Transverse colon (tissue), 4 donors: ENCODE results near the gene PRKAR1A. TPM values are rescaled to one million over a fixed set of nuclear protein-coding genes. Genes with fewer than 3 reads are reported as not detected.

Source experiments
- DNase-seq: peaks from one replicate; pipeline ENCODE4 v3.0.0-alpha.2; 2019
- H3K27ac ChIP-seq, 4 donors: fragments of 200-600 bp; sonication (generic); 2 replicates each; pipeline ENCODE4 v1.5.1; 2016 to 2018; ENCODE audit warnings: inconsistent platforms in 4 of 4
- H3K27me3 ChIP-seq: fragments of 200-600 bp; sonication (generic); 2 replicates; pipeline ENCODE4 v1.5.1; 2017; ENCODE audit warnings: inconsistent platforms
- H3K36me3 ChIP-seq, 4 donors: fragments of 200-600 bp; sonication (generic); 2 replicates each; pipeline ENCODE4 v1.5.1; 2017 to 2019; ENCODE audit warnings: inconsistent platforms in 4 of 4
- H3K4me1 ChIP-seq, 4 donors: fragments of 200-600 bp; sonication (generic); 2 replicates each; pipeline ENCODE4 v1.5.1; 2017 to 2020; ENCODE audit warnings: inconsistent platforms in 4 of 4
- H3K4me3 ChIP-seq, 4 donors: fragments of 200-600 bp; sonication (generic); 1 replicate in 1 of 4; 2 replicates in 3 of 4; pipeline versions ENCODE4 v1.5.1 to v1.6.1; 2017 to 2019; ENCODE audit warnings: inconsistent platforms in 4 of 4
- H3K9me3 ChIP-seq, 2 donors: fragments of 200-600 bp; sonication (generic); 2 replicates each; pipeline ENCODE4 v1.5.1; 2017 to 2019; ENCODE audit warnings: inconsistent platforms in 2 of 2
- EP300 ChIP-seq: sonication (generic); formaldehyde crosslinking; IDR thresholded peaks from one replicate; pipeline ENCODE4 v1.6.1; 2017; ENCODE audit warnings: antibody characterized with exemption, low read depth
- POLR2A ChIP-seq: fragments of 450-650 bp; IDR thresholded peaks from one replicate; pipeline ENCODE4 v1.6.1; 2016; ENCODE audit warnings: antibody characterized with exemption, mild to moderate bottlenecking, moderate library complexity
- POLR2AphosphoS5 ChIP-seq, 3 donors: sonication (generic); formaldehyde crosslinking; IDR thresholded peaks; one replicate each; pipeline ENCODE4 v1.6.1; 2016; ENCODE audit warnings: antibody characterized with exemption in 3 of 3
- WGBS, 2 donors: methylation state at CpG; one replicate each; pipeline ENCODE4 v1.1.5; 2018; ENCODE audit warnings: low coverage in 1 of 2; 5-methylcytosine and 5-hydroxymethylcytosine counted together
- in situ Hi-C, 4 donors: fragments of 200-750 bp; cut with MboI; loops; one replicate each; pipeline versions ENCODE4 v1.15.0 to v1.15.1; 2017; ENCODE audit warnings: low sequenced_read_pairs in 3 of 4, low pct_ligation_motif_present in 1 of 4, low pct_unique_long_range_greater_than_20kb in 1 of 4
- intact Hi-C: fragments of 100-400 bp; cut with DNase I; formaldehyde crosslinking; loops from one replicate; pipeline ENCODE4 v1.15.1; 2023; ENCODE audit warnings: low total_unique reads
- total RNA-seq, 4 donors: library from RNA; depleted of rRNA; stranded (reverse); fragments of >200 nt; gene quantifications; one replicate each; pipeline ENCODE4 v1.1.0, GENCODE V29; 2016
- TF ChIP-seq, protein P1 (sequence below), 5 experiments: fragments of 200-600 bp in 3 of 5; fragments of 450-650 bp in 2 of 5; sonication (generic) in 3 of 5; IDR thresholded peaks; 1 replicate in 2 of 5; 2 replicates in 3 of 5; pipeline ENCODE4 v1.5.1; 2016 to 2017; ENCODE audit warnings: antibody characterized with exemption in 5 of 5, inconsistent platforms in 3 of 5, mild to moderate bottlenecking in 2 of 5, moderate library complexity in 1 of 5

The PRKAR1A gene
- total RNA-seq, 4 donors from 2014 or later = 93.9 to 223 (median 160) TPM

- no peaks in the 10 kb centered on the region for H3K9me3 ChIP-seq
- no peaks in the 10 kb centered on the region for H3K4me1 ChIP-seq
- intact Hi-C loops (no loop called here), in situ Hi-C loops (loop anchor here in 3 of 4 donors (10.0 to 25.0 kb wide), 3 partner anchors 221 to 703 kb away; partner anchors contain the start of gene ABCA10 (in 3 of the 3))
- no peak overlapping the region for H3K4me3 ChIP-seq
- no peak overlapping the region for H3K27ac ChIP-seq
- no peak for DNase-seq
- no peaks in the 10 kb centered on the region for H3K27me3 ChIP-seq
- no peak for TF ChIP-seq POLR2A
- no peak for TF ChIP-seq POLR2AphosphoS5 (IDR thresholded peaks at IDR 0.05)
- TF ChIP-seq, protein P1, sequence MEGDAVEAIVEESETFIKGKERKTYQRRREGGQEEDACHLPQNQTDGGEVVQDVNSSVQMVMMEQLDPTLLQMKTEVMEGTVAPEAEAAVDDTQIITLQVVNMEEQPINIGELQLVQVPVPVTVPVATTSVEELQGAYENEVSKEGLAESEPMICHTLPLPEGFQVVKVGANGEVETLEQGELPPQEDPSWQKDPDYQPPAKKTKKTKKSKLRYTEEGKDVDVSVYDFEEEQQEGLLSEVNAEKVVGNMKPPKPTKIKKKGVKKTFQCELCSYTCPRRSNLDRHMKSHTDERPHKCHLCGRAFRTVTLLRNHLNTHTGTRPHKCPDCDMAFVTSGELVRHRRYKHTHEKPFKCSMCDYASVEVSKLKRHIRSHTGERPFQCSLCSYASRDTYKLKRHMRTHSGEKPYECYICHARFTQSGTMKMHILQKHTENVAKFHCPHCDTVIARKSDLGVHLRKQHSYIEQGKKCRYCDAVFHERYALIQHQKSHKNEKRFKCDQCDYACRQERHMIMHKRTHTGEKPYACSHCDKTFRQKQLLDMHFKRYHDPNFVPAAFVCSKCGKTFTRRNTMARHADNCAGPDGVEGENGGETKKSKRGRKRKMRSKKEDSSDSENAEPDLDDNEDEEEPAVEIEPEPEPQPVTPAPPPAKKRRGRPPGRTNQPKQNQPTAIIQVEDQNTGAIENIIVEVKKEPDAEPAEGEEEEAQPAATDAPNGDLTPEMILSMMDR (IDR thresholded peaks at IDR 0.05) = peak; percentile 17 to 28 (median 21)
- no peak for TF ChIP-seq EP300
- WGBS, 2 donors = 80 to 90% methylated on average over 6 of the region's 6 CpGs
- H3K36me3 ChIP-seq = peaks cover 0 to 53% (median 26%) of the 10 kb centered on the region in 4 donors
These were observed 21.9 kb downstream of the PRKAR1A start for GRCh38 chr17:68533887-68534694.

GRCh38 chr17:68534695-68535088 is 22.5 kb downstream of the PRKAR1A start:
- WGBS, 2 donors = 84 to 91% methylated on average over 6 of the region's 6 CpGs
- TF ChIP-seq POLR2A (no peak), POLR2AphosphoS5 (IDR thresholded peaks at IDR 0.05) (no peak), EP300 (no peak)
- TF ChIP-seq, protein P1 (IDR thresholded peaks at IDR 0.05) = no peak
- H3K36me3 ChIP-seq = peaks cover 0 to 47% (median 23%) of the 10 kb centered on the region in 4 donors
- in situ Hi-C loops (loop anchor here in 3 of 4 donors (10.0 to 25.0 kb wide), 3 partner anchors 220 to 703 kb away; partner anchors contain the start of gene ABCA10 (in 3 of the 3)), intact Hi-C loops (no loop called here)
- H3K27me3 ChIP-seq = no peaks in the 10 kb centered on the region
- H3K4me1 ChIP-seq = no peaks in the 10 kb centered on the region
- H3K4me3 ChIP-seq = no peak overlapping the region
- H3K27ac ChIP-seq = no peak overlapping the region
- DNase-seq = no peak
- H3K9me3 ChIP-seq = no peaks in the 10 kb centered on the region

DNA sequence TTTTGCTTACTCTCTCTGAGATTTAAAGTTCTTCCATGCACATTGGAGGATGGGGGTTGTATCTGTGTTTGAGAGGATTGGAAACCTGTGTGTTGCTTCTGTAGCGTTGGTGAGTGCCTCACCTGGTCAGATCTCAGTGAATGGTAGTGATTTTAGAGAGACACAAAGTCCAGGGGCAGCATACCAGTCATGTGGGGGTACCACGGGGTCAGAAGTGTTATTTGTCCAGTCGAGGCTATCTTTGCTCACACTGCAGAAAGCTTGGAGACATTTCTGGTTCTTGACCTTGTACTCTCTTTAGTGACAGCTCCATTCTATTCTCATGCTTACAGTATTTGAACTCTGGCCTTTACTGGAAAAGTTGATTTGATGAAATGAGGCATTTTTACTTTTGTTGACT is 23.7 kb downstream of the PRKAR1A start:
- no peak for DNase-seq
- 78% methylated on average over 3 of the region's 3 CpGs; no CpG with 5 or more reads in 1 of the 2 donors for WGBS, 2 donors
- Histone ChIP-seq H3K27me3 (no peaks in the 10 kb centered on the region), H3K4me1 (no peaks in the 10 kb centered on the region), H3K4me3 (no peak overlapping the region), H3K36me3 (peaks cover 0 to 36% (median 17%) of the 10 kb centered on the region in 4 donors), H3K27ac (no peak overlapping the region), H3K9me3 (no peaks in the 10 kb centered on the region)
- intact Hi-C loops = no loop called here
- in situ Hi-C loops = loop anchor here in 3 of 4 donors (10.0 to 25.0 kb wide), 3 partner anchors 219 to 701 kb away; partner anchors contain the start of gene ABCA10 (in 3 of the 3)
- TF ChIP-seq POLR2A (no peak), EP300 (no peak), POLR2AphosphoS5 (IDR thresholded peaks at IDR 0.05) (no peak)
- TF ChIP-seq, protein P1 (IDR thresholded peaks at IDR 0.05) = no peak

- H3K27ac ChIP-seq = no peak overlapping the region
- intact Hi-C loops = no loop called here
- TF ChIP-seq, protein P1 (IDR thresholded peaks at IDR 0.05) = no peak
- TF ChIP-seq POLR2A (no peak), EP300 (no peak), POLR2AphosphoS5 (IDR thresholded peaks at IDR 0.05) (no peak)
- in situ Hi-C loops = loop anchor here in 3 of 4 donors (10.0 to 25.0 kb wide), 3 partner anchors 215 to 697 kb away; partner anchors contain the start of gene ABCA10 (in 3 of the 3)
- 65 to 73% methylated on average over 8 to 20 of the region's 20 CpGs for WGBS, 2 donors
- no peak overlapping the region for H3K4me3 ChIP-seq
- peaks cover 0 to 17% (median 3%) of the 10 kb centered on the region in 4 donors for H3K36me3 ChIP-seq
- no peak for DNase-seq
- no peaks in the 10 kb centered on the region for H3K27me3 ChIP-seq
- no peaks in the 10 kb centered on the region for H3K9me3 ChIP-seq
- H3K4me1 ChIP-seq = no peaks in the 10 kb centered on the region
These were observed 27.6 kb downstream of the PRKAR1A start for GRCh38 chr17:68539548-68540467.
